ENCODE results near the gene SMOC2. TPM values are rescaled to one million over a fixed set of nuclear protein-coding genes. Genes with fewer than 3 reads are reported as not detected.

SMOC2 gene
- total RNA-seq, 1 donor from 2014 or later = not detected

GRCh38 chr6:168408504-168409136 lies 32.4 kb upstream of the SMOC2 start:
- TF ChIP-seq CTCF (IDR thresholded peaks at IDR 0.05; ENCODE audit: insufficient read depth, low read length, poor library complexity, severe bottlenecking) = no peak
- no peak for DNase-seq (ENCODE audit: low read depth)
- Histone ChIP-seq H3K27me3 (ENCODE audit: control insufficient read depth, insufficient read depth, low read length) (no peaks in the 10 kb centered on the region), H3K4me3 (ENCODE audit: low read depth, low read length) (no peak overlapping the region), H3K36me3 (ENCODE audit: control insufficient read depth, insufficient read depth, low read length) (no peaks in the 10 kb centered on the region)

DNA sequence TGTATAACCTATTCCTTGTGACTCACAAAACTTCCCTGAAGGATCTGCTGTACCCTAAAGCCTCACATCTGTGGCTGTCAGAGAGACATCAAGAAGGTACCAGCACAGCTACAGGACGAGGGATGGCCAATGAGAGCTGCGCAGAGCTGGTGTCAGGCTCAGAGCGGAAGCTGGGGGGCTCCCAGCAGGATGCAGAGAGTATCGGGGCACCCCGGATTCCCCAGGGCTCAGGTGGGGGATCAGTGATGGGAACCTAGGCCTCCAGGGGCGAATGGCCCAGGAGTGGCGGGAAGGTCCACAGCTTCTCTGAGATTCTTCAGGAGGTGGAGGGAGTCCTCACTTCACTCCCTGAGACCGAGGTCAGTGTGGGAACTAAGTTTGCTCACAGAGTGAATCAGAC lies 30.9 kb upstream of the SMOC2 start:
- H3K4me3 ChIP-seq (ENCODE audit: low read depth, low read length) = no peak overlapping the region
- no peaks in the 10 kb centered on the region for H3K36me3 ChIP-seq (ENCODE audit: control insufficient read depth, insufficient read depth, low read length)
- no peak for DNase-seq (ENCODE audit: low read depth)
- no peak for TF ChIP-seq CTCF (IDR thresholded peaks at IDR 0.05; ENCODE audit: insufficient read depth, low read length, poor library complexity, severe bottlenecking)
- H3K27me3 ChIP-seq (ENCODE audit: control insufficient read depth, insufficient read depth, low read length) = no peaks in the 10 kb centered on the region

DNA sequence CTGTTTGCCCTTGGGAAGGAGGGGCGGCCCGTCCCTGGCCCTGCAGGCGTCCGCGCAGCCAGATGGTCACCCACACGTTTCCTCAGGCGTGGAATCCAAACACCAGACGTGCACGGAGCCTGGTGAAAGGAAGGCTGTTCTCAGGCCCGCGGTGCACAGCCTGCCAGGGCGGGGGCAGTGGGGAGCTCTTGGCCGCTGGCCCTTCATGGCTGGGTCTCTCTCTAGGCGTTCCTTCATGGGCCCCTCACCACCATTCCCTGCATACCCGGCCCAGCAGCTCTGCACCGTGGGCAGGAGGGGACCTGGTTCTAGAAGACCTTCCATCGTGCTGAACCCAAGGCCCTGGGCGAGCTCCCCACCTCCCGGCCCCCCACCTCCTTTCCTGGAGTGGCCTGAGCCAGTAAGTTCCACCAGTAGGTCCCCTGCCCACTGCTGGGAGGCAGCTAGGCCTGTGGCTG lies 30.4 kb upstream of the SMOC2 start:
- no peak for TF ChIP-seq CTCF (IDR thresholded peaks at IDR 0.05; ENCODE audit: insufficient read depth, low read length, poor library complexity, severe bottlenecking)

DNA sequence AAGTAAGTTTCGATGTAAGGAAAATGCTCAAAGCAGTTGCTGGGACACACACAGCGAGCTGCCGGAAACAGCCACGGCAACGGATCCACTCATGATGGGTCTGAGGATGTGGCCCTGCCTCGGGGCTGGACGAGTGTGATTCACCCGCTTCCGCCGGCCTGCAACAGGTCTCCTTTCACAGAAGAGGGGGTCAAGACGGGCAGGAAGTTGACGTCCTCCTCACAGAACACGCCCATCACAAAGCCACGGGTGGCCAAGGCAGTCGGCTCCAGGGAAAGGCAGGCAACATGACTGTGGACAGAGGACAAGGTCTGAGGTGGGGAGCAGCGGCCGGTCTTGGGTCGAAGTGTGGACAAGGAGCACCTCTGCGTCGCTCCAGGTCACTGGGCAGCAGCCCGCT lies 29.9 kb upstream of the SMOC2 start:
- no peak for DNase-seq (ENCODE audit: low read depth)

More for the DNA sequence above, 30.4 kb upstream of the SMOC2 start:
- no peak overlapping the region for H3K4me3 ChIP-seq (ENCODE audit: low read depth, low read length)
- H3K27me3 ChIP-seq (ENCODE audit: control insufficient read depth, insufficient read depth, low read length) = no peaks in the 10 kb centered on the region
- DNase-seq (ENCODE audit: low read depth) = no peak
- no peaks in the 10 kb centered on the region for H3K36me3 ChIP-seq (ENCODE audit: control insufficient read depth, insufficient read depth, low read length)

GRCh38 chr6:168411793-168412192 lies 29.2 kb upstream of the SMOC2 start:
- TF ChIP-seq CTCF (IDR thresholded peaks at IDR 0.05; ENCODE audit: insufficient read depth, low read length, poor library complexity, severe bottlenecking) = no peak
- Histone ChIP-seq H3K4me3 (ENCODE audit: low read depth, low read length) (no peak overlapping the region), H3K36me3 (ENCODE audit: control insufficient read depth, insufficient read depth, low read length) (no peaks in the 10 kb centered on the region), H3K27me3 (ENCODE audit: control insufficient read depth, insufficient read depth, low read length) (no peaks in the 10 kb centered on the region)
- no peak for DNase-seq (ENCODE audit: low read depth)

More for the DNA sequence above, 29.9 kb upstream of the SMOC2 start:
- H3K4me3 ChIP-seq (ENCODE audit: low read depth, low read length) = no peak overlapping the region
- TF ChIP-seq CTCF (IDR thresholded peaks at IDR 0.05; ENCODE audit: insufficient read depth, low read length, poor library complexity, severe bottlenecking) = no peak
- no peaks in the 10 kb centered on the region for H3K36me3 ChIP-seq (ENCODE audit: control insufficient read depth, insufficient read depth, low read length)
- no peaks in the 10 kb centered on the region for H3K27me3 ChIP-seq (ENCODE audit: control insufficient read depth, insufficient read depth, low read length)

- Histone ChIP-seq H3K4me3 (ENCODE audit: low read depth, low read length) (no peak overlapping the region), H3K36me3 (ENCODE audit: control insufficient read depth, insufficient read depth, low read length) (no peaks in the 10 kb centered on the region), H3K27me3 (ENCODE audit: control insufficient read depth, insufficient read depth, low read length) (peaks cover 6% of the 10 kb centered on the region)
- no peak for TF ChIP-seq CTCF (IDR thresholded peaks at IDR 0.05; ENCODE audit: insufficient read depth, low read length, poor library complexity, severe bottlenecking)
- no peak for DNase-seq (ENCODE audit: low read depth)
Measured at GRCh38 chr6:168412456-168412855, 28.5 kb upstream of the SMOC2 start.

Measured in kidney epithelial cell (primary cell).